ENCODE results near the gene ROR1. TPM values are rescaled to one million over a fixed set of nuclear protein-coding genes. Genes with fewer than 3 reads are reported as not detected.

Gene ROR1
- total RNA-seq, 1 experiment from 2014 or later: 2.7 TPM

GRCh38 chr1:63804829-63805484, 31.1 kb downstream of the ROR1 start (continued):
- TF ChIP-seq REST (IDR thresholded peaks at IDR 0.05; ENCODE audit: low read depth) (no peak), EGR1 (IDR thresholded peaks at IDR 0.05; ENCODE audit: low read depth) (no peak), ZFX (IDR thresholded peaks at IDR 0.05) (no peak), FOSL1 (IDR thresholded peaks at IDR 0.05; ENCODE audit: low read depth) (no peak), SRF (IDR thresholded peaks at IDR 0.05; ENCODE audit: low read depth) (no peak), SP1 (IDR thresholded peaks at IDR 0.05; ENCODE audit: low read depth) (no peak), POLR2A (IDR thresholded peaks at IDR 0.05; ENCODE audit: borderline replicate concordance, extremely low read depth, insufficient read depth, insufficient read length) (no peak), ZNF274 (IDR thresholded peaks at IDR 0.05; ENCODE audit: low read depth, low read length) (no peak), ATF3 (IDR thresholded peaks at IDR 0.05) (no peak), YY1 (IDR thresholded peaks at IDR 0.05; ENCODE audit: extremely low read depth, insufficient replicate concordance, low read depth, low read length) (no peak), CTCF (IDR thresholded peaks at IDR 0.05 in 2 of 3, conservative IDR thresholded peaks at IDR 0.05 in 1 of 3; ENCODE audit: borderline replicate concordance in 1 of 3, insufficient read depth in 1 of 3, low read depth in 2 of 3, low read length in 2 of 3) (no peak)

All from HCT116 (cell line).